Suprapubic skin (tissue), 3 donors: ENCODE data around the gene SCAPER.

Source experiments
- CTCF ChIP-seq, 2 donors: fragments of 200-600 bp in 1 of 2; fragments of 450-650 bp in 1 of 2; sonication (generic) in 1 of 2; IDR thresholded peaks; one replicate each; pipeline ENCODE4 v1.5.1; 2016 to 2019; ENCODE audit warnings: antibody characterized with exemption in 2 of 2, mild to moderate bottlenecking in 1 of 2, moderate library complexity in 1 of 2
- EP300 ChIP-seq: sonication (generic); formaldehyde crosslinking; IDR thresholded peaks from one replicate; pipeline ENCODE4 v1.6.1; 2017; ENCODE audit warnings: antibody characterized with exemption

GRCh38 chr15:76501726-76502125 lies 403.4 kb downstream of the SCAPER start:
- TF ChIP-seq CTCF (IDR thresholded peaks at IDR 0.05) (no peak), EP300 (no peak)
